SU-DHL-6 (cell line): ENCODE data around the gene SYNJ1.

Experiments used
- EZH2phosphoT487 ChIP-seq: fragments of 200-600 bp; sonication (generic), shearing (Covaris generic); conservative IDR thresholded peaks from 2 replicates; pipeline ENCODE4 v1.6.1; 2018; ENCODE audit warnings: mild to moderate bottlenecking, antibody characterized with exemption, low read length, moderate library complexity, mixed read lengths
- TF ChIP-seq, protein P1 (sequence below): fragments of 200-600 bp; sonication (generic); IDR thresholded peaks from one replicate; pipeline ENCODE4 v1.5.1; 2017; ENCODE audit warnings: antibody characterized with exemption, mild to moderate bottlenecking, low read length, moderate library complexity; ENCODE audit not compliant: insufficient read depth, poor library complexity, severe bottlenecking

DNA sequence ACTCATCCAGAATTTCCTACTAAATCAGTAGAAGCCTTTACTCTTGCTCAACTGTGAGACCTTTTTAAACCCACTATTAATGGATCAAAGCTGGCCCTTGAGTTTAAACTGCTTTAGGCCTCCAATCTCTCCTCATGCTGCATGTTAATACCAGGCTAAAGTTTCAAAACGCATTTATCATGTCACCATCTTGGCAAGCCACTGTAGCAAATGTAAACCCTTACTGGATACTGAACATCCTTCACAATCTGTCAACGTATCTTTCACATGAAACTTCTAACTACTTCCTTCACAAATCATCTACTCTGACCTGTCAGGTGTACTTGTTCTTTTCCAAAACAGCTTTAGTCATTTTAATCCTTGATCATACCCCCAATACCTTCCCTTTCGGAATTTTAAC is 40.7 kb upstream of the SYNJ1 start:
- TF ChIP-seq, protein P1, sequence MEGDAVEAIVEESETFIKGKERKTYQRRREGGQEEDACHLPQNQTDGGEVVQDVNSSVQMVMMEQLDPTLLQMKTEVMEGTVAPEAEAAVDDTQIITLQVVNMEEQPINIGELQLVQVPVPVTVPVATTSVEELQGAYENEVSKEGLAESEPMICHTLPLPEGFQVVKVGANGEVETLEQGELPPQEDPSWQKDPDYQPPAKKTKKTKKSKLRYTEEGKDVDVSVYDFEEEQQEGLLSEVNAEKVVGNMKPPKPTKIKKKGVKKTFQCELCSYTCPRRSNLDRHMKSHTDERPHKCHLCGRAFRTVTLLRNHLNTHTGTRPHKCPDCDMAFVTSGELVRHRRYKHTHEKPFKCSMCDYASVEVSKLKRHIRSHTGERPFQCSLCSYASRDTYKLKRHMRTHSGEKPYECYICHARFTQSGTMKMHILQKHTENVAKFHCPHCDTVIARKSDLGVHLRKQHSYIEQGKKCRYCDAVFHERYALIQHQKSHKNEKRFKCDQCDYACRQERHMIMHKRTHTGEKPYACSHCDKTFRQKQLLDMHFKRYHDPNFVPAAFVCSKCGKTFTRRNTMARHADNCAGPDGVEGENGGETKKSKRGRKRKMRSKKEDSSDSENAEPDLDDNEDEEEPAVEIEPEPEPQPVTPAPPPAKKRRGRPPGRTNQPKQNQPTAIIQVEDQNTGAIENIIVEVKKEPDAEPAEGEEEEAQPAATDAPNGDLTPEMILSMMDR, result no peak
- no peak for TF ChIP-seq EZH2phosphoT487
